Fibroblast of skin of left biceps (primary cell): ENCODE measurements around the gene PCA3.

ENCODE experiments used
- DNase-seq, 2 experiments: peaks; one replicate each; pipeline ENCODE4 v3.0.0-alpha.2; 2013; ENCODE audit warnings: low read depth in 2 of 2

Gene PCA3

DNA sequence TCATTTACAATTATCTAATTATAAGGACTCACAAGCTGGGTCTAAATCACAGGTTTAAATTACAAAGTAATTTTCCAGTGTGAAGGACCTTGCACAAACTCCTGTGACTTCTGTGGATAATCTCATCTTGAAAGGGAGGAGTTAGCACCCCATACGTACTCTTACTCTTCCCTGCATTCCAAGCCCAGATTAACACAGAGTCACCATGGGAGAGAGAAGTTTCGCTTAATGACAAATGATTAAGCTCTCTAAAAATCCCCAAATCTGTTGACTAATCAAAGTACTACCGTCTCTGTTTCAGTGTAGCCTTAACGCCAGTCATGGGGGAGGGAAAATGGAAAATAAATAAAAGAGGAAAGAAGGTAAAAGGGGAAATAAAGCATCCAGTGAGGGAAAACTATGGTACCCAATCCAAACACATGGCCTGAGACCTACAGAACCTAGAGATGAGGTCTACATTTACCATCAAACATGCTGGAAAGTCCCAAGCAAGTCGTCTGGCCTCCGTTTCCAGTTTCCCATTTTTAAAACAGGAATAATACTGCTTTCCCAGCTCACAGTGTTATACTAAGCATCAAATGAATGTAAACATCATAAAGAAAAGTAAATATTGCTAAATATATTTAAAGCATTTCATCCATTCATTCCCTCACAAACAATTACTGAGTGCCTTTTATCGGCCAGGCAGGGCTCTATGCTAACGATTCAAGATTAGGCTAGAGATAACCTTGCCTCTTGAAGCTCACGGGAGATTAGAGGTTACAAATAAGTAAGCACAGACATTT is 63.2 kb downstream of the PCA3 start:
- DNase-seq, result no peak

DNA sequence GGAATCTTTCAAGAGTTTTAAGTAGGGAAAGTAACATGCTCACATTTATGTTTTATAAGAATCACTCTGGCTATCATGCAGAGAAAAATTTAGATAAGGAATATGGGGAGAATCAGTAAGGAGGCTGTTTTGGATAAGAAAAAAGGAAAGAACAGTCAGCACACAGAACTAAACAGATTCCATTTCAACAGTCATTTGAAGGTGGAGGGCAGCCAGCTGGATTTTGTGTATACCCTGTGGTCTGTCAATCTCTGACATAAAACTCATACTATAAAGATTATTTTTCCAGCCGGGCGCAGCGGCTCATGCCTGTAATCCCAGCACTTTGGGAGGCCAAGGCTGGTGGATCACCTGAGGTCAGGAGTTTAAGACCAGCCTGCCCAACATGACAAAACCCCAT is 64.2 kb downstream of the PCA3 start:
- no peak for DNase-seq

DNA sequence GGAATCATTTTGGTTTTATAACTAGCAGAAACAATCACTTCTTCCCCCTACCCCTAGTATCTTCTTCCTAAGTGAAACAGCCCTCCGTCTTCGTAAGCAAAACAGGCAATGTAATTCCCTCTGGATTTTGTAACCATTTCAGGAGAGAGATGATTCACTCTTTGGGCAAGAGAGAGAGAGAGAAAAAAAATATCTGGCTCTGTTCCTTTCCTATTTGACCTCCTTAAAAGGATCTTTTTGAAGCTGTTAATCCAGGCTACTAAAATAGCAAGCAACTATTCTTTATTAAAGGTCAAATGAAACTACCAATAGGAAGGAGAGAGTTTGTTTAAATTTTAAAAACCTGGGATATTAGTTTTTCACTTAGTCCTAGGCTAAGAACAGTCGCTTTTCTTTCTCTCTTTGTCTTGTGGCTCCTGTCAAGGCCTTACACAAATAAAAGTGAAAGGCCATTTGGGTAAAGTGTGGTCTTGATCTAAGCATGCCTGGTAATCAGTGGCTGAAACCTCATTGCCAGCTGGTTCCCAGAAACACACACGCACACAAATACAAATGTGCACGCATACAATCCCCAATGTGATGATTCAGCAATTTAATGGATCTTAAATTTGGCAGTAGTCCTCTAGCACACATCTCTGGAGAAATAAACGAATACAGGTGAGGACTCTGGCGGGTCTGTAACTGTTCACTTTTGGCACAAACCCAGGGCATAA is 71.5 kb downstream of the PCA3 start:
- peak; percentile 85 to 90 for DNase-seq
